Activated CD8-positive, alpha-beta memory T cell treated with anti-CD3 and anti-CD28 coated beads for 24 hours (primary cell): ENCODE measurements around the gene IKZF5.
A peak's percentile ranks its signal among the peaks of the same experiment; 100 is the strongest.

ENCODE experiments used
- DNase-seq: peaks from one replicate; pipeline ENCODE4 v3.0.0-alpha.2; 2020

Gene IKZF5, protein sequence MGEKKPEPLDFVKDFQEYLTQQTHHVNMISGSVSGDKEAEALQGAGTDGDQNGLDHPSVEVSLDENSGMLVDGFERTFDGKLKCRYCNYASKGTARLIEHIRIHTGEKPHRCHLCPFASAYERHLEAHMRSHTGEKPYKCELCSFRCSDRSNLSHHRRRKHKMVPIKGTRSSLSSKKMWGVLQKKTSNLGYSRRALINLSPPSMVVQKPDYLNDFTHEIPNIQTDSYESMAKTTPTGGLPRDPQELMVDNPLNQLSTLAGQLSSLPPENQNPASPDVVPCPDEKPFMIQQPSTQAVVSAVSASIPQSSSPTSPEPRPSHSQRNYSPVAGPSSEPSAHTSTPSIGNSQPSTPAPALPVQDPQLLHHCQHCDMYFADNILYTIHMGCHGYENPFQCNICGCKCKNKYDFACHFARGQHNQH

GRCh38 chr10:123008355-123009104 is at the start of gene IKZF5, which contains the start of gene ACADSB:
Gene IKZF5, minus strand, starts transcription at chr10:123008795. Its CDS starts 10,170 bp downstream, at chr10:122998625.
Gene ACADSB, plus strand, starts transcription at chr10:123009006. Its CDS starts 24 bp downstream, at chr10:123009030.
- peak; percentile 96 for DNase-seq

DNA sequence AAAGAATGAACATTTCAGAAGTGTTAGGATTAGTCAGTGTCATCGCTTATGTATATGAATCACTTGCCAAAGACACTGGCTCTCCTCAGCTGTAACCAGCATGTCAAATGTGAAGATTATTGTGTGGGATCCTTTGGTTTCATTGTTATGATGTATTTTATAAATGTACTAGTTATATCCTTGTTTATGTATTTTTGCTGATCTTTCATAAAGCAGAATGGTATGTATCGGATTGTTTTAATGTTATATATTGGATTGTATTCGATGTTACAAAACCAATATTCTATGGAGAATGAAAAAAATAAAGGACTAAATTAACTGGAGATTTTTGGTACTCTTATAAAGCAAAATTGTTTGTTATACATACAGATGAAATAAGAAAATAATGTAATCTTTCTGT is 49.4 kb upstream of the IKZF5 start:
- DNase-seq, result no peak

- DNase-seq, result no peak
Measured at GRCh38 chr10:123045961-123046731, 37.6 kb upstream of the IKZF5 start.

GRCh38 chr10:123044391-123044790 is 35.8 kb upstream of the IKZF5 start:
- no peak for DNase-seq

DNA sequence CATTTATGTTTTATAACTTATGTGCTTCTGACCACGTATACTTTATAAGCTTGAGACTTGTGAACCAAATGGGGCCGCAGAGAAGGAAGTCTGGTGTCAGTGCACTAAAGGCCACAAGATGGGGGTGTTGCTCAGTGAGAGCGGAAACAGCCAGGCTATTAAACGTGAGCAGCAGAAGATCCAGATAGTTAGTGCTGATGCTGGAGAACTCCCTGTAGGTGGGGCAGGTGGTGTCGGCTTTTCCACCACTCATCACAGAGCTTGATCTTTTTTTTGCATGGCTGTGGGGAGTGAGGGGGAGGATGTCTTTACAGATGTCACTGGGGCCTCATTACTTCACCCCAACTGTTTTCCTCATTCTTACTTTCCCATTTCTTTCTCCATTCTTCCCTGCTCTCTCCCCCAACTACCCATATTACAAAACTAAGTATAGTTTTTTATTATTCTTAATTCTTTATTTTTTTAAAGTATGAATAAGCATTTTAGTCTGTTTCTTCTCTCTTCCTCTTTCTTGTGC is 34.9 kb upstream of the IKZF5 start:
- peak; percentile 60 for DNase-seq

- no peak for DNase-seq
Measured at GRCh38 chr10:123042708-123043408, 34.3 kb upstream of the IKZF5 start.

GRCh38 chr10:123039632-123039930 is 31.0 kb upstream of the IKZF5 start:
- no peak for DNase-seq

DNA sequence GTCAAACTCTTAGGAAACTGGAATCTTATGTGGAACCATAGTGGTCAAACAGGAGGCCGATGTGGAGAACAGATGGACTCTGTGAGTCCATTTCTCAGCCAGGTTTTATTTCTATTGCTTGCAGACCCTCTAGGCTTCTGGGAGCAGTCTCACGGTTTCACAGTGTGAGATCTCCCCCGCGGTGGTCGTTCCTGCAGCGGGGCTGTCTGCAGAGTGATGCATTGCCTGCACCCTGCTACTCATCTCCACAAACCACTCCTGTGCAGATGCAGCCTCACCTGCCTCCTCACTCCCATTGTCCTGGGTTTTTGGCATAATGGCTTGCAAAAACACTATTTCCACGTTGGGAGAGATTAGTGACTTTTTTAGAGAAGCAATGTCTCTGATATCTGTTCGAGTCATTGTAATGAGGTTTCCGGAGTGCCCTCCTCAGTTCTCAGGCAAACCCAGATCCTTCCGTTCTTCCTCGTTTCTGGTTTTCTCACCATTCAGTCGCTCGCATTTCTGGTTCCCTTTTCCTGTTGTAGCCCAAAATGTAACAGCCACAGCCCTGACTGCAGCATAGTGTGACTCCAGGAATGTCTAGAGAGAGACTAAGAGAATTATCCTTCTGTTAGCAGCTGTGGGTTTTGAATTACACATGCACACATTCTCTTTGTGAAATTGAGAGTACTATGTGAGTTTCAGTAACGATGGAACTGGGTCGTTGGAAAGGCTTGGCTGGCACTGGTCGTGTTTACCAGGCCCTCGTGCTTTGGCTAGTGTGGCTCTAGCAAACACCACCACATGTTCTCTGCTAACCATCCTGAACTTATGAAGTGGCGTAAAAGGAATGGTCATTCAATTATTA is 30.4 kb upstream of the IKZF5 start:
- no peak for DNase-seq

DNA sequence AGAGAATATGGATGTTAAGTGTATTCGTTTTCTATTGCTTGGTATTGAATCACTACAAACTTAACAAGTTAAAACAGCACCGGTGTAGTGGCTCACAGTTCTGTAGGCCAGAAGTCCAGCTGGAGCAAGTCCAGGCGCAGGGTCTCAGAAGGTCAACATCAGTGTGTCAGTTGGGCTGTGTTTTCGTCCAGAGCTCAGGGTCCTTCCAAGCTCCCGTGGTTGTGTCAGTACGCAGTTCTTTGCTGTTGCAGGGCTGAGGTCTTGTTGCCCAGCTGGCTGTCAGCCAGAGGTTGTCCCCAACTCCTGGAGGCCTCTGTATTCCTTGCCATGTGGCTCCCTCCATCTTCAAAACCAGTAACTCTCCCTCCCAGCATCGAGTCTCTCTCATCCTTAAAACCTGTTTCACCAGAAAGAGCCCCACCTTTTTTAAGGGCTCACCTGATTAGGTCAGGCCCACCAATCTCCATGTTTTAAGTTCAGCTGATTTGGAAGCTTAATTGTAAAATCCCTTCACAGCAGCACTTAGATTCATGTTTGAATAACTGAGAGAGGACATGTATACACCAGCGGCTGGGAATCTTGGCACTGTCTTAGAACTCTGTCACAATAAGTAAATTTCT is 27.0 kb upstream of the IKZF5 start:
- no peak for DNase-seq

GRCh38 chr10:123034332-123034731 is 25.7 kb upstream of the IKZF5 start:
- no peak for DNase-seq

- DNase-seq, result no peak
Measured at GRCh38 chr10:123031124-123031523, 22.5 kb upstream of the IKZF5 start.

DNA sequence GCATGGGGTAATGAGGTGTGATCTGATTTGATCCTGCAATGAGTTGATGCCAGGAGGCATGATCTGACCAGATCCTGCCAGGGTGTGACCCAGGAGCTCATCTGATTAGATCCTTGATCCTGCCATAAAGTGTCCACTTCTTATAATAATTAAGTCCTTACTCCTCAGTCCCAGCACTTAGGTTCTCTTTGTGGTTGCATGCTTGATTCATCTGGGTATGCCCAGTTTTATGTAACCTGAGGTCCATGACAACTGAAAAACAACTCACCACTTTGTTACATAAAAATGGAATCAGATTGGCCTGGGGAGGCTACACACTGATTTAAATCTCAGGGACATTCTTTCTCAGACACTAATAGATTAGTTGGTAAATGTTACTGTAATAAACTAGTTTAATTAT is 19.3 kb upstream of the IKZF5 start:
- DNase-seq, result no peak

DNA sequence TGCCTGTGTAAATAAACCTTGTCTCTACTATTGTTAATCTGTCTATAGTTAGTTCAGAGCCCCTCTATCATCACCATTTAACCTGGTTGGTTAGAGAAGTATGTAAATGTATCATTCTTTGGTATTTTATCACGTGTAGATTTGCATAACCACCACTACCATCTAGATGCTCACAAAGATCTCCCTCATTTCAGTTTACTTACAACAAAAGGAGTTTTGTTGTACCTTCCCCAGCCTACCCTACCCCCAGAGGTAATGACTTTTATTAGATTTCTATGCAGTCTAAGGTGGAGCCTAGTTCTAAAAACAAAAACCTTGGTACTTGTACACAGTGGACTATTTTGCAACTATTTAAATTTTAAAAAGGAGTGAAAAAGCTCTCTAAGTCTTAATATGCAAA is 17.7 kb upstream of the IKZF5 start:
- DNase-seq, result no peak

DNA sequence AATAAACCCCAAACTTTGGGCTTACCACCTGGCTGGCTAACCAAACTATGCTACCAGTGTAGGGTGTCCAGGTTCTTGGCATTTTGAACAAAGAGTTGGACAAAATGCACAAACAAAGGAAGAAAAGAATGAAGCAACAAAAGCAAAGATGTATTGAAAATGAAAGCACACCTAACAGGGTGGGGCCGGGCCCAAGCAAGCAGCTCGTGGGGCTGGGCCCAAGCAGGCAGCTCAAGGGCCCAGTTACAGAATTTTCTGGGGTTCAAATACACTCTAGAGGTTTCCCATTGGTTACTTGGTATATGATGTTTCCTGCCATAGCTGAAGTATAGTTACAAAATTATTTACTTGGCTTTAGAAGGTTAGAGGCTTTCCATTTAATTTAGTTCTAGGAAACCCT is 15.9 kb upstream of the IKZF5 start:
- DNase-seq, result no peak

- no peak for DNase-seq
Measured at GRCh38 chr10:123021517-123021916, 12.9 kb upstream of the IKZF5 start.

DNA sequence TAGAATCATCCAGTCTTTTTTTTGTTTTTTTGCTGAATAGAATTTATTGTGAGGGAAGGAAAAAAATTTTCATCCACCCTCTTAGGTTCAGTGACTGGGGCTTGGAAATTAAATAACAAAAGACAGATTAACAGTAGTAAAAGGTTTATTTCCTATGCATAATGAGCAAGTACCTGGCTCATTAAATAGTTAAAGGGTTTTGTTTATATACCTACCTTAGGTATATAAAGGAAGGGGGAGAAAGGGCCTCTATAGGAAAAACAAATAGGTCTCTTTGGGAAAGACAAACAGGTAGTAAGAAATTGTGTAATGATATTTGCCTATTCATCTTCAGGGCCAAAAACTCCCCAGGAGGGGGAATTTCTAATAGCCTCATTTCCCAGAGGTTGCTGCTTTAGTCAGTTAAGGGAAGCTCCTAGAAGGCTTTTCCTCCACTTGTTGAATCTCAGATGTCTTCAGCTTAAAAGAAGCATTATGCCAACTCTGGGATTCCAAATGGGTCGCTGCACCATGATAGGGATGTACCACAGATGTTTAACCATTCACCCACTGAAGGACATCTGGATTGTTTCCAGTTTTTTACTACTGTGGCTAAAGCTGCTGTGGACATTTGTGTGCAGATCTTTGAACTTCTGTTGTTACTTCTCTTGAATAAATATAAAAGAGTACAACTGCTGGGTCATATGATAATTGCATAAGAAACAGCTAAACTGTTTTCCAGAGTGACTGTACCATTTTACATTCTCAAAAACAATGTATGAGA is 11.5 kb upstream of the IKZF5 start:
- DNase-seq, result no peak

GRCh38 chr10:123019264-123019663 is 10.7 kb upstream of the IKZF5 start:
- no peak for DNase-seq

- DNase-seq, result no peak
Measured at GRCh38 chr10:123018531-123018930, 9.9 kb upstream of the IKZF5 start.

DNA sequence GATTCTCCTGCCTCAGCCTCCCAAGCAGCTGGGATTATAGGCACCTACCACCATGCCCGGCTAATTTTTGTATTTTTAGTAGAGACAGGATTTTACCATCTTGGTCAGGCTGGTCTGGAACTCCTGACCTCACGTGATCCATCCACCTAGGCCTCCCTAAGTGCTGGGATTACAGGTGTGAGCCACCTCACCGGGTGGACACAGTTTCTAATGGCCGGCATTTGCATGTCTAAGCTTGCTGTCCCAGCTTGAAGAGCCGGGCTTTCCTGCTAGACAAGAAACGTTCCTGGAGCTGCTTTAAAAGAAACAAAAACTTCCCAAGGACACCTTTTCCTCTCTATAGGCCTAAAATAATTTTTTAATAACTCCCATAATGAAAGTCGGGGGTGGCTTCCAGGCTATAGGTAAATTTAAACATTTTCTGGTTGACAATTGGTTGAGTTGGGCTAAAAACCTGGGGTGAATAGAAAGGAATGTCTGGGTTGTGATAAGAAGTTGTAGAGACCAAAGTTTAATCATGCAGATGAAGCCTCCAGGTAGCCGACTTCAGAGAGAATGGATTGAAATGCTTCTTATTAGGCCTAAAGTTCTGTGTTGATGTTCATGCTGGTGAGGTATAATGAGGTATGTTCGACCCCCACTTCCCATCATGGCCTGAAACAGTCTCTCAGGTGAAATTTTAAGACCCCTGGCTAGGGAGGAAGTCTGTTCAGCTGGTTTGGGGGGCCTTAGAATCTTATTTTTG is 9.0 kb upstream of the IKZF5 start:
- no peak for DNase-seq

GRCh38 chr10:123016228-123016627 is 7.6 kb upstream of the IKZF5 start:
- DNase-seq, result no peak
